Measurements from ENCODE around the gene HIPK3.

DNA sequence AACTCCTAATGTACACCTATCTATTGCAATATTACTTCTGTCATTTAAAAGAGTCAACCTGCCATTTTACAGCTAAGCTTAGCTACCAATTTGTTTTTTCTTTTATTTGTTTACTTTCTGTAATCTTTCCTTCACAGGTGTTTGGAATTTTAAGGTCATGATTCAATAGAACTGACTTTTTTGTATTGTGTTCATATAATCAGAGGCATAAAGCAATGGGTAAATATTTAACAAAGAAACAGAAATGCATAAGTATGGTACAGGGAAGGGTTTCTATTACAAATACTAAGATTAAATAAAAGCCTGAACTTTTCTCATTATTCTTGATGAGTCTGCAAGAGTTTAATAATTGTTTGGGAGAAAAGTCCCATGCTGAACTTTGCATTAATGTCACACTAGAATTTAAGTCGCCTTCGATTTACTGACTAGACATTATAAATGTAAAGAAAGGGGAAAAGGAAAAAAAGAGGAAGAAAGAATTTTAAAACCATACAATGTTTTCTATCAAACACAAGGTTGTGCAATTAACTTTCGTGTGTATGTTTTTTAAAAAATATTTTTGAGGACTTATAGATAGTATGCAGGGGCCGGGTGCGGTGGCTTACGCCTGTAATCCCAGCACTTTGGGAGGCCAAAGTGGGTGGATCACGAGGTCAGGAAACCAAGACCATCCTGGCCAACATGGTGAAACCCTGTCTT is 35.0 kb upstream of the HIPK3 start:
- TF ChIP-seq CTCF (IDR thresholded peaks at IDR 0.05 in 4 of 5, conservative IDR thresholded peaks at IDR 0.05 in 1 of 5) (no peak), POLR2A (IDR thresholded peaks at IDR 0.05) (no peak)

All from gastrocnemius medialis (tissue), 4 donors.